Measurements from ENCODE around the gene PYGO1. TPM values are rescaled to one million over a fixed set of nuclear protein-coding genes. Genes with fewer than 3 reads are reported as not detected.
A peak's percentile ranks its signal among the peaks of the same experiment; 100 is the strongest.
"Not testable (repeated sequence)": the region's sequence is repeated elsewhere in the genome, so short reads cannot be mapped to it uniquely, and the experiment has no call there.

The PYGO1 gene
- total RNA-seq, 1 experiment from 2014 or later: 0.83 TPM

- TF ChIP-seq CTCF (conservative IDR thresholded peaks at IDR 0.05): no peak
Observed at GRCh38 chr15:55499151-55499550, 89.0 kb downstream of the PYGO1 start.

GRCh38 chr15:55498109-55498938 is 89.8 kb downstream of the PYGO1 start:
- peak; percentile 93 for DNase-seq
- not testable (repeated sequence) for H3K36me3 Mint-ChIP-seq (ENCODE audit: insufficient read depth in 1 of 3, low read depth in 3 of 3); H3K23ac ChIP-seq (ENCODE audit: insufficient read length, low read depth, low read length); H3K79me2 ChIP-seq (ENCODE audit: insufficient read depth, low read length); H4K5ac ChIP-seq (ENCODE audit: insufficient read length, low read depth, low read length); H3K56ac ChIP-seq (ENCODE audit: insufficient read length, low read depth, low read length); H3K23me2 ChIP-seq (ENCODE audit: insufficient read length, low read depth, low read length, poor library complexity, severe bottlenecking); H3K27ac Mint-ChIP-seq; H4K91ac ChIP-seq (ENCODE audit: insufficient read length, low read depth, low read length); H2BK5ac ChIP-seq (ENCODE audit: insufficient read length, low read length); H3K27ac ChIP-seq (ENCODE audit: insufficient read length, low read depth, low read length); H3K18ac ChIP-seq (ENCODE audit: insufficient read length, low read depth, low read length); H2BK120ac ChIP-seq (ENCODE audit: low read depth, low read length, poor library complexity, severe bottlenecking); H3T11ph ChIP-seq (ENCODE audit: low read length); H2BK15ac ChIP-seq (ENCODE audit: low read depth, low read length); H3K79me1 ChIP-seq (ENCODE audit: insufficient read depth, low read depth, low read length, poor library complexity, severe bottlenecking); H3K9me3 ChIP-seq (ENCODE audit: control insufficient read depth, low read depth, low read length); H4K8ac ChIP-seq (replicated peaks; ENCODE audit: insufficient read length, low read depth, low read length); H2BK20ac ChIP-seq (ENCODE audit: low read depth, low read length, poor library complexity, severe bottlenecking); H3K9me3 Mint-ChIP-seq; H3K27me3 ChIP-seq (ENCODE audit: insufficient read depth, low read length); H3K27me3 Mint-ChIP-seq (ENCODE audit: low read depth); H3K9ac ChIP-seq (ENCODE audit: extremely low read depth, insufficient read length, low read length); H3K14ac ChIP-seq (ENCODE audit: insufficient read depth, low read length); H2AK5ac ChIP-seq (ENCODE audit: insufficient read length, low read length); H4K20me1 ChIP-seq (ENCODE audit: control insufficient read depth, insufficient read depth, insufficient read length); H3K4me1 ChIP-seq (ENCODE audit: insufficient read depth, low read length); H3K4me1 Mint-ChIP-seq; H2BK12ac ChIP-seq (ENCODE audit: insufficient read length, low read depth, low read length); H3K4ac ChIP-seq (ENCODE audit: low read depth, low read length)
- H3K4me2 ChIP-seq (ENCODE audit: insufficient read depth, insufficient read length, low read length): peak overlapping the region; percentile 97
- peak overlapping the region; percentile 85 to 87 for H3K4me3 Mint-ChIP-seq
- no CpG with 5 or more reads among the region's 55 CpGs for WGBS (ENCODE audit: extremely low coverage, insufficient read length, low lambda C conversion rate)
- peak overlapping the region; percentile 7 for H2AFZ ChIP-seq (ENCODE audit: low read length)

More at GRCh38 chr15:55499151-55499550, 89.0 kb downstream of the PYGO1 start:
- Histone ChIP-seq H2AK5ac (ENCODE audit: insufficient read length, low read length) (no peak overlapping the region), H2BK15ac (ENCODE audit: low read depth, low read length) (no peak overlapping the region), H4K91ac (ENCODE audit: insufficient read length, low read depth, low read length) (no peak overlapping the region), H3K23me2 (ENCODE audit: insufficient read length, low read depth, low read length, poor library complexity, severe bottlenecking) (peaks cover 7% of the 10 kb centered on the region), H4K8ac (replicated peaks; ENCODE audit: insufficient read length, low read depth, low read length) (no peak overlapping the region), H2BK5ac (ENCODE audit: insufficient read length, low read length) (no peak overlapping the region), H3T11ph (ENCODE audit: low read length) (no peak overlapping the region), H3K56ac (ENCODE audit: insufficient read length, low read depth, low read length) (no peak overlapping the region), H3K79me1 (ENCODE audit: insufficient read depth, low read depth, low read length, poor library complexity, severe bottlenecking) (no peaks in the 10 kb centered on the region), H4K5ac (ENCODE audit: insufficient read length, low read depth, low read length) (no peak overlapping the region), H3K27ac (ENCODE audit: insufficient read length, low read depth, low read length) (no peak overlapping the region), H2BK20ac (ENCODE audit: low read depth, low read length, poor library complexity, severe bottlenecking) (no peak overlapping the region), H3K14ac (ENCODE audit: insufficient read depth, low read length) (no peak overlapping the region), H3K18ac (ENCODE audit: insufficient read length, low read depth, low read length) (no peak overlapping the region), H2AFZ (ENCODE audit: low read length) (peak overlapping the region; percentile 72), H3K4me2 (ENCODE audit: insufficient read depth, insufficient read length, low read length) (no peak overlapping the region), H3K9ac (ENCODE audit: extremely low read depth, insufficient read length, low read length) (no peak overlapping the region), H2BK120ac (ENCODE audit: low read depth, low read length, poor library complexity, severe bottlenecking) (no peak overlapping the region), H3K79me2 (ENCODE audit: insufficient read depth, low read length) (no peaks in the 10 kb centered on the region), H3K4ac (ENCODE audit: low read depth, low read length) (no peak overlapping the region), H3K23ac (ENCODE audit: insufficient read length, low read depth, low read length) (no peak overlapping the region), H3K9me3 (ENCODE audit: control insufficient read depth, low read depth, low read length) (no peaks in the 10 kb centered on the region), H4K20me1 (ENCODE audit: control insufficient read depth, insufficient read depth, insufficient read length) (no peaks in the 10 kb centered on the region), H2BK12ac (ENCODE audit: insufficient read length, low read depth, low read length) (no peak overlapping the region), H3K4me1 (ENCODE audit: insufficient read depth, low read length) (no peaks in the 10 kb centered on the region), H3K27me3 (ENCODE audit: insufficient read depth, low read length) (no peaks in the 10 kb centered on the region)
- Mint-ChIP-seq H3K9me3 (peaks cover 0 to 2% of the 10 kb centered on the region in 2 experiments; a peak in 3 of 5 replicates), H3K4me3 (peak overlapping the region; percentile 85 to 87; a peak in 4 of 5 replicates), H3K27me3 (ENCODE audit: low read depth) (peaks cover 12% of the 10 kb centered on the region), H3K27ac (no peak overlapping the region), H3K36me3 (ENCODE audit: insufficient read depth in 1 of 3, low read depth in 3 of 3) (no peaks in the 10 kb centered on the region), H3K4me1 (peaks cover 4 to 10% of the 10 kb centered on the region in 2 experiments; a peak in 3 of 4 replicates)
- DNase-seq: no peak
- no CpG with 5 or more reads among the region's 7 CpGs for WGBS (ENCODE audit: extremely low coverage, insufficient read length, low lambda C conversion rate)
